SK-N-SH treated with all-trans-retinoic acid at 6 μM for 48 hours (cell line): ENCODE measurements around the gene NGFR.

Source experiments
- ATAC-seq: fragments of 200-7000 bp; cut with Tn5 transposase; 3 replicates; pipeline ENCODE4 v1.9.1; 2020; ENCODE audit warnings: mild to moderate bottlenecking, moderate library complexity
- BACH2 ChIP-seq: fragments of 250-450 bp; sonication (Bioruptor Pico); IDR thresholded peaks from 2 replicates; pipeline ENCODE4 v1.9.0; 2021; ENCODE audit warnings: mild to moderate bottlenecking, borderline replicate concordance
- CREB5 ChIP-seq: fragments of 250-450 bp; sonication (Bioruptor Pico); IDR thresholded peaks from 2 replicates; pipeline ENCODE4 v1.5.1; 2020; ENCODE audit warnings: low read depth, mild to moderate bottlenecking, moderate library complexity
- CSRNP3 ChIP-seq: fragments of 250-450 bp; sonication (Bioruptor Pico); IDR thresholded peaks from 2 replicates; pipeline ENCODE4 v1.5.1; 2021; ENCODE audit warnings: mild to moderate bottlenecking, moderate library complexity
- GLIS3 ChIP-seq: fragments of 250-450 bp; sonication (Bioruptor Pico); IDR thresholded peaks from 2 replicates; pipeline ENCODE4 v1.5.0; 2020; ENCODE audit warnings: mild to moderate bottlenecking, moderate library complexity
- ISL1 ChIP-seq: fragments of 250-450 bp; sonication (Bioruptor Pico); IDR thresholded peaks from 2 replicates; pipeline ENCODE4 v2.1.2; 2022; ENCODE audit warnings: mild to moderate bottlenecking, moderate library complexity
- OSR1 ChIP-seq: fragments of 250-450 bp; sonication (Bioruptor Pico); IDR thresholded peaks from 2 replicates; pipeline ENCODE4 v1.8.0; 2022; ENCODE audit warnings: moderate library complexity, mild to moderate bottlenecking, inconsistent platforms
- POU6F1 ChIP-seq: fragments of 250-450 bp; sonication (Bioruptor Pico); IDR thresholded peaks from 2 replicates; pipeline ENCODE4 v1.8.0; 2021; ENCODE audit warnings: low read depth, mild to moderate bottlenecking, moderate library complexity, borderline replicate concordance
- PPARA ChIP-seq: fragments of 250-450 bp; sonication (Bioruptor Pico); IDR thresholded peaks from 2 replicates; pipeline ENCODE4 v1.5.0; 2020; ENCODE audit warnings: mild to moderate bottlenecking, borderline replicate concordance
- TSHZ2 ChIP-seq: fragments of 250-450 bp; sonication (Bioruptor Pico); IDR thresholded peaks from 2 replicates; pipeline ENCODE4 v1.5.0; 2020; ENCODE audit warnings: mild to moderate bottlenecking, moderate library complexity
- ZC3H10 ChIP-seq: fragments of 250-450 bp; sonication (Bioruptor Pico); IDR thresholded peaks from 2 replicates; pipeline ENCODE4 v1.5.1; 2021; ENCODE audit warnings: mild to moderate bottlenecking, moderate library complexity
- ZFP3 ChIP-seq: fragments of 250-450 bp; sonication (Bioruptor Pico); IDR thresholded peaks from 2 replicates; pipeline ENCODE4 v1.5.0; 2020; ENCODE audit warnings: mild to moderate bottlenecking, moderate library complexity
- ZFP30 ChIP-seq: fragments of 450-650 bp; formaldehyde crosslinking; IDR thresholded peaks from 2 replicates; pipeline ENCODE4 v1.5.0; 2022; ENCODE audit warnings: mild to moderate bottlenecking, moderate library complexity
- ZNF565 ChIP-seq: fragments of 450-650 bp; formaldehyde crosslinking; conservative IDR thresholded peaks from 2 replicates; pipeline ENCODE4 v1.5.0; 2020; ENCODE audit warnings: low read depth, mild to moderate bottlenecking, moderate library complexity
- ZNF8 ChIP-seq: fragments of 450-650 bp; formaldehyde crosslinking; IDR thresholded peaks from 2 replicates; pipeline ENCODE4 v1.5.0; 2020; ENCODE audit warnings: mild to moderate bottlenecking, moderate library complexity
- TF ChIP-seq, protein P1 (sequence below): fragments of 250-450 bp; sonication (Bioruptor Pico); IDR thresholded peaks from 2 replicates; pipeline ENCODE4 v1.8.0; 2020; ENCODE audit warnings: mild to moderate bottlenecking, moderate library complexity, borderline replicate concordance

Gene NGFR

DNA sequence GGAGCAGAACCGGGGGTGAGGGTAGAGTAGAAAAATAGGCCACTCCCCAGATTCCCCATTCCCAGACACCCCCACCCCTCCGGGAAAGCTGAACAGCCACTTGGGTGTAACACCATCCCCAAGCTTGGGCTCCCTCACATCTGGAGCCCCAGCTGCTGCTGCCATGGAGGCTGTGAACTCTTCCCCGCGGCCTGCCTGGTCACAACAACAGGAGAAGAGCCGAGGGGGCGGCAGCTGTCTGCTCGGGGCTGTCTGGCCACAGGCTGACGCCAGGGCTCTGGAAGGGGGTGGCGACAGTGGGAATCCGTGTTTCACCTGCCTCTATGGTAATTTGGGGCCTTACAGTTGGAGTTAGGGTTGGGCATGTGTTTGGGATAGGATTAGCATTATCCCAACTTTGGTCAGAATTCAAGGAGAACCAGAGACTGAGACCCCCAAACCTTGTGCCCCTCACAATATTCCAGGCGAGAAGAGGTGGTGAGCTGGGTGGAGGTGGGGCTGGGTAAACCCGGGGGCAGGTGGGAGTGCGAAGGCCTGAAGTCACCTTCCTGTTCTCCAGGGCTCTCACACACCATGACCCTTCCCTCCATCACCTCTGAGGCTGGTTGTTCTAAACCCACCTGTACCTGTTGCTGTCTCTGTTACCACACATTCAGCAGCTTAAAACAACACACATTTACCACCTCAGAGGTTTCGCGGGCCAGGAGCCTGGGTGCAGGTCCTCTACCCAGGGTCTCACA, 50.9 kb downstream of the NGFR start:
- no peak for ATAC-seq
- TF ChIP-seq ZFP3: no peak
- TF ChIP-seq OSR1: no peak
- TF ChIP-seq ISL1 (CRISPR knock-in tag): no peak
- TF ChIP-seq CSRNP3 (CRISPR knock-in tag): no peak
- TF ChIP-seq CREB5: no peak
- no peak for TF ChIP-seq POU6F1 (CRISPR knock-in tag)
- TF ChIP-seq PPARA (CRISPR knock-in tag): no peak
- TF ChIP-seq, protein P1, sequence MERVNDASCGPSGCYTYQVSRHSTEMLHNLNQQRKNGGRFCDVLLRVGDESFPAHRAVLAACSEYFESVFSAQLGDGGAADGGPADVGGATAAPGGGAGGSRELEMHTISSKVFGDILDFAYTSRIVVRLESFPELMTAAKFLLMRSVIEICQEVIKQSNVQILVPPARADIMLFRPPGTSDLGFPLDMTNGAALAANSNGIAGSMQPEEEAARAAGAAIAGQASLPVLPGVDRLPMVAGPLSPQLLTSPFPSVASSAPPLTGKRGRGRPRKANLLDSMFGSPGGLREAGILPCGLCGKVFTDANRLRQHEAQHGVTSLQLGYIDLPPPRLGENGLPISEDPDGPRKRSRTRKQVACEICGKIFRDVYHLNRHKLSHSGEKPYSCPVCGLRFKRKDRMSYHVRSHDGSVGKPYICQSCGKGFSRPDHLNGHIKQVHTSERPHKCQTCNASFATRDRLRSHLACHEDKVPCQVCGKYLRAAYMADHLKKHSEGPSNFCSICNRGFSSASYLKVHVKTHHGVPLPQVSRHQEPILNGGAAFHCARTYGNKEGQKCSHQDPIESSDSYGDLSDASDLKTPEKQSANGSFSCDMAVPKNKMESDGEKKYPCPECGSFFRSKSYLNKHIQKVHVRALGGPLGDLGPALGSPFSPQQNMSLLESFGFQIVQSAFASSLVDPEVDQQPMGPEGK (CRISPR knock-in tag): no peak
- no peak for TF ChIP-seq ZNF565 (CRISPR knock-in tag)

DNA sequence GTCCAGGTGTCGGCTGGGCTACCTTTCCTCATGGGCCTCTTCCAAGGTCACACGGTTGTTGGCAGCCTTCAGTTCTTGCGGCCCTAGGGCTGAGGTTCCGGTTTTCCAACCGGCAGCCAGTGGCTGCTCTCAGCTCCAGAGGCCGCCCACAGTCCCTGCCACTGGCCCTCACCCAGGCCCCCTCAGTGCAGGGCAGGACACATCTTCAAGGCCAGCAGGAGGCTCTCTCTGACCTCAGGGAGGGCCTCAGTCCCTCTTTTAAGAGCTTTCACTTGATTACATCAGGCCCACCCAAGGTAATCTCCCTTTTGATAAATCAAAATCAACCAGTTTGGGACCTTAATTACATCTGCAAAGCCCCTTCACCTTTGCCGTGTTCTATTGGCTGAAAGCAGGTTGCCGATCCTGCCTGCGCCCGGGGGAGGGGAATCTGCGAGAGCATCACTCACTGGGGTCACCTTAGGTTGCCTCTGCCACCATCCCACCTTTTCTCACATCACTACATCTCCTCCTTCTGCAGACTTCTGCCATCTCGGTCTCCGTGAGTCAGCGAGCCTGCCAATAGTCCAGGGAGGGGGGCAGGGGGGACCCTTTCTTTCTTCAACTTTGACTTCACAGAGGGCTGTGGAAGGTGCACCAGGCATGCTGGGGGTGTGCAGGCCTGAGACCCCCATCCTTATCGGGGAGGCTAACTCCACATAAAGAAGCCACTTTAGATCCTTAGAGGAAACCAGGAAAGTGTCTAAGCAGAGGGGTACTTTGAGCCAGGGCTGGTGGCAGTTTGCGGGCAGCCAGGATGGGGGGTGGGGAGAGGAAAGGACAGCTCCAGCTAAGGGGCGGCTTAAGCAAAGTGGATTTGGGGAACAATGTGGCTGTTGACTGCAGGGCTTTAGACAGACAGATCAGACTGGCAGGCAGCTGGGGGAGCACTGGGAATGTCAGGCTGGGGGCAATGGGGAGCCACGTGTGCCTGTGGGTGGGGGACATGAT, 51.7 kb downstream of the NGFR start:
- no peak for ATAC-seq
- TF ChIP-seq POU6F1 (CRISPR knock-in tag) (no peak), GLIS3 (CRISPR knock-in tag) (no peak)

GRCh38 chr17:49547566-49547965, 52.5 kb downstream of the NGFR start:
- ATAC-seq: no peak

DNA sequence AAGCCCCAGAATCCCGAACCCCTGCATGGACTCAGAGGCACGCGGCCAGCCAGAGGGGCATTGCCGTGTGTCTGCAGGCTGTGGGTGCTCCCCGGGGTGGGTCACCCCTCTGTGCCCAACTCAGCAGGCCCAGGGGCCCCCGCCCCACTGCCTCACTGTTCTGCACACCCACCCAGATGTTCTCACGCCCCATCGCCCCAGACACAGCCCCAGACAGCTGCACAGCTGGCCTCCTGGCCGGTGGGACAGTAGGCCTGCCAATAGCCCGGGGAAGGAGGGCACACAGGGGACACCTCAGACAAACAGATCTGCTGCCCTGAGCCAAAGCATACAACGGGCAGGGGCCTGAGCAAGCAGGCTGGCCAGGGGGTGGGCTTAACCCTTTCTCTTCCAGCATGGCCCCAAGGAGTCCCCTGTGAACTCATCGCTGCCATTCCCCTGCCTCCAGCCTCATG, 53.0 kb downstream of the NGFR start:
- 0 out of 3 replicates have a peak, but pooled peaks have one; percentile 5 for ATAC-seq
- TF ChIP-seq, protein P1 (CRISPR knock-in tag): no peak
- TF ChIP-seq ZC3H10 (CRISPR knock-in tag): no peak
- TF ChIP-seq TSHZ2 (CRISPR knock-in tag): 0 out of 2 replicates have a peak, but pooled peaks have one; percentile 13

More at GRCh38 chr17:49547566-49547965, 52.5 kb downstream of the NGFR start:
- no peak for TF ChIP-seq BACH2 (CRISPR knock-in tag)
- TF ChIP-seq ZNF8 (CRISPR knock-in tag): no peak
- no peak for TF ChIP-seq ZFP30 (CRISPR knock-in tag)
- TF ChIP-seq, all 23 proteins: peak for 0
